ENCODE measurements around the gene ME3.

GRCh38 chr11:86673872-86674750 is 1.7 kb upstream of the ME3 start:
- TF ChIP-seq TAF1 (IDR thresholded peaks at IDR 0.05; ENCODE audit: borderline replicate concordance, insufficient read depth, low read length) (no peak), POLR2AphosphoS5 (IDR thresholded peaks at IDR 0.05; ENCODE audit: low read depth, low read length) (no peak)

All from PFSK-1 (cell line).